H1 (cell line): ENCODE data around the gene BCKDHB. TPM values are rescaled to one million over a fixed set of nuclear protein-coding genes. Genes with fewer than 3 reads are reported as not detected.

Source experiments
- CTCF ChIA-PET: fragments of 300-600 bp; sonication (Branson Sonifier 250); formaldehyde crosslinking; loops from one replicate; lab custom pipeline; 2021; ENCODE audit not compliant: partially characterized antibody; lab: Charles Lee
- POLR2A ChIA-PET: fragments of 300-600 bp; sonication (Branson Sonifier 250); formaldehyde crosslinking; loops from one replicate; lab custom pipeline; 2021; ENCODE audit warnings: inconsistent platforms; ENCODE audit not compliant: partially characterized antibody; lab: Charles Lee
- DNase-seq, 2 experiments: peaks; one replicate each; pipeline versions ENCODE4 v3.0.0 to v3.0.0-alpha.2; 2010 to 2022; ENCODE audit warnings: low spot score in 2 of 2, low read depth in 1 of 2, mixed read lengths in 1 of 2
- FAIRE-seq: peaks from 2 replicates; lab custom pipeline; 2011; peaks lifted over from hg19 to GRCh38; lab: Jason Lieb, UNC
- H2AFZ ChIP-seq: 2 replicates; pipeline ENCODE4 v1.8.1; 2012; ENCODE audit warnings: low read length, inconsistent platforms
- H2AK5ac ChIP-seq: 2 replicates; pipeline ENCODE4 v1.6.1; 2013; ENCODE audit warnings: low read depth, low read length
- H2BK120ac ChIP-seq: replicated peaks from 2 replicates; pipeline ENCODE3; 2013; ENCODE audit warnings: low read depth, low read length, inconsistent platforms
- H2BK12ac ChIP-seq: 2 replicates; pipeline ENCODE4 v1.6.1; 2013; ENCODE audit warnings: low read depth, low read length
- H2BK15ac ChIP-seq: 2 replicates; pipeline ENCODE4 v1.6.1; 2013; ENCODE audit warnings: low read length
- H2BK20ac ChIP-seq: 2 replicates; pipeline ENCODE4 v1.6.1; 2013; ENCODE audit warnings: low read length
- H2BK5ac ChIP-seq: 2 replicates; pipeline ENCODE4 v1.6.1; 2013; ENCODE audit warnings: low read depth, low read length
- H3K14ac ChIP-seq: 2 replicates; pipeline ENCODE4 v1.6.1; 2013; ENCODE audit warnings: inconsistent platforms; ENCODE audit not compliant: insufficient read length
- H3K18ac ChIP-seq: 2 replicates; pipeline ENCODE4 v1.6.1; 2013; ENCODE audit warnings: low read length; ENCODE audit errors: extremely low read depth
- H3K23ac ChIP-seq: 2 replicates; pipeline ENCODE4 v1.6.1; 2013; ENCODE audit warnings: inconsistent platforms; ENCODE audit not compliant: insufficient read length
- H3K23me2 ChIP-seq: 2 replicates; pipeline ENCODE4 v1.6.1; 2013; ENCODE audit warnings: low read depth, low read length
- H3K27ac ChIP-seq: 2 replicates; pipeline ENCODE4 v1.6.1; 2011; ENCODE audit warnings: low read depth, low read length, inconsistent platforms
- H3K27me3 ChIP-seq, 4 experiments: replicated peaks in 1 of 4; 1 replicate in 1 of 4; 2 replicates in 3 of 4; pipeline versions ENCODE4 v1.6.1 to v1.8.1; 2011 to 2013; ENCODE audit warnings: low read length in 3 of 4, mild to moderate bottlenecking in 3 of 4, inconsistent platforms in 2 of 4, mixed read lengths in 2 of 4, moderate library complexity in 1 of 4; ENCODE audit not compliant: control insufficient read depth in 3 of 4, insufficient read depth in 3 of 4; ENCODE audit errors: extremely low read depth in 1 of 4
- H3K36me3 ChIP-seq, 4 experiments: 2 replicates each; pipeline versions ENCODE4 v1.6.1 to v1.8.1; 2011 to 2013; ENCODE audit warnings: mild to moderate bottlenecking in 4 of 4, low read length in 3 of 4, moderate library complexity in 2 of 4, control low read depth in 1 of 4, inconsistent platforms in 1 of 4; ENCODE audit not compliant: insufficient read depth in 4 of 4, control insufficient read depth in 2 of 4
- H3K4ac ChIP-seq: replicated peaks from 2 replicates; pipeline ENCODE3; 2013; ENCODE audit warnings: low read length, low read depth, mixed read lengths, inconsistent platforms; ENCODE audit not compliant: insufficient read length
- H3K4me1 ChIP-seq, 4 experiments: replicated peaks in 1 of 4; 1 replicate in 1 of 4; 2 replicates in 3 of 4; pipeline versions ENCODE4 v1.6.1 to v1.8.1; 2011 to 2013; ENCODE audit warnings: low read length in 3 of 4, inconsistent platforms in 2 of 4, mixed read lengths in 1 of 4; ENCODE audit not compliant: insufficient read depth in 4 of 4, control insufficient read depth in 3 of 4
- H3K4me2 ChIP-seq, 2 experiments: 2 replicates each; pipeline versions ENCODE4 v1.6.1 to v1.8.1; 2011 to 2013; ENCODE audit warnings: low read depth in 2 of 2, low read length in 2 of 2, control low read depth in 1 of 2, inconsistent platforms in 1 of 2, mild to moderate bottlenecking in 1 of 2; ENCODE audit not compliant: insufficient read depth in 1 of 2
- H3K4me3 ChIP-seq, 4 experiments: fragments of 200-600, 300-600 bp in 1 of 4; sonication (generic), shearing (Covaris generic), sonication (Bioruptor Twin) in 1 of 4; 2 replicates each; pipeline versions ENCODE4 v1.5.1 to v1.8.1; 2011 to 2016; ENCODE audit warnings: low read length in 4 of 4, low read depth in 3 of 4, control low read depth in 2 of 4, inconsistent platforms in 2 of 4, mild to moderate bottlenecking in 2 of 4, mixed read lengths in 1 of 4, moderate library complexity in 1 of 4; ENCODE audit not compliant: insufficient read depth in 2 of 4; ENCODE audit errors: extremely low read depth in 1 of 4
- H3K56ac ChIP-seq: replicated peaks from 2 replicates; pipeline ENCODE3; 2013; ENCODE audit warnings: low read depth, mild to moderate bottlenecking, mixed read lengths, low read length, inconsistent platforms; ENCODE audit not compliant: insufficient read length
- H3K79me1 ChIP-seq: 2 replicates; pipeline ENCODE4 v1.6.1; 2013; ENCODE audit warnings: low read depth, low read length, control low read depth
- H3K79me2 ChIP-seq, 2 experiments: 2 replicates each; pipeline versions ENCODE4 v1.6.1 to v1.8.1; 2012 to 2013; ENCODE audit warnings: low read length in 2 of 2, mild to moderate bottlenecking in 2 of 2, inconsistent platforms in 1 of 2; ENCODE audit not compliant: insufficient read depth in 2 of 2, control insufficient read depth in 1 of 2
- H3K9ac ChIP-seq, 4 experiments: replicated peaks in 1 of 4; 1 replicate in 1 of 4; 2 replicates in 3 of 4; pipeline versions ENCODE4 v1.6.1 to v1.8.1; 2011 to 2013; ENCODE audit warnings: low read depth in 3 of 4, low read length in 3 of 4, control low read depth in 2 of 4, mild to moderate bottlenecking in 2 of 4, moderate library complexity in 2 of 4, inconsistent platforms in 1 of 4; ENCODE audit errors: extremely low read depth in 1 of 4
- H3K9me3 ChIP-seq, 2 experiments: 2 replicates each; pipeline versions ENCODE4 v1.6.1 to v1.8.1; 2012 to 2013; ENCODE audit warnings: mild to moderate bottlenecking in 2 of 2, moderate library complexity in 2 of 2, control low read depth in 1 of 2, inconsistent platforms in 1 of 2, low read depth in 1 of 2, low read length in 1 of 2, mixed read lengths in 1 of 2; ENCODE audit not compliant: insufficient read depth in 2 of 2
- H4K20me1 ChIP-seq, 2 experiments: replicated peaks in 1 of 2; 2 replicates each; pipeline versions ENCODE3 to v1.8.1; 2011 to 2013; ENCODE audit warnings: inconsistent platforms in 2 of 2, low read length in 2 of 2, mild to moderate bottlenecking in 1 of 2; ENCODE audit not compliant: insufficient read depth in 2 of 2, control insufficient read depth in 1 of 2
- H4K5ac ChIP-seq: 2 replicates; pipeline ENCODE4 v1.6.1; 2013; ENCODE audit warnings: low read length, low read depth, mixed read lengths, inconsistent platforms; ENCODE audit not compliant: insufficient read length
- H4K8ac ChIP-seq: 2 replicates; pipeline ENCODE4 v1.8.0; 2013; ENCODE audit warnings: mild to moderate bottlenecking, moderate library complexity, low read length, inconsistent platforms; ENCODE audit not compliant: insufficient read depth; ENCODE audit errors: extremely low read depth
- H4K91ac ChIP-seq: replicated peaks from 2 replicates; pipeline ENCODE3; 2013; ENCODE audit warnings: low read length, mixed read lengths, inconsistent platforms; ENCODE audit not compliant: insufficient read length
- ASH2L ChIP-seq: fragments of 200-600, 300-600 bp; sonication (generic); IDR thresholded peaks from one replicate; pipeline ENCODE4 v1.7.1; 2017; ENCODE audit warnings: low read length
- ATF3 ChIP-seq: IDR thresholded peaks from 2 replicates; pipeline ENCODE4 v1.6.1; 2011; ENCODE audit warnings: low read depth, mild to moderate bottlenecking, low read length; ENCODE audit not compliant: insufficient read depth
- CEBPB ChIP-seq: IDR thresholded peaks from 2 replicates; pipeline ENCODE4 v1.6.1; 2012; ENCODE audit warnings: low read depth, low read length
- EGR1 ChIP-seq: IDR thresholded peaks from 2 replicates; pipeline ENCODE4 v1.6.1; 2011; ENCODE audit warnings: low read depth, low read length, borderline replicate concordance
- FOSL1 ChIP-seq: IDR thresholded peaks from 2 replicates; pipeline ENCODE4 v1.6.1; 2011; ENCODE audit warnings: mild to moderate bottlenecking, low read depth, low read length, moderate library complexity; ENCODE audit not compliant: insufficient read depth
- HDAC2 ChIP-seq, 2 experiments: fragments of 300-600 bp in 1 of 2; sonication (generic) in 1 of 2; IDR thresholded peaks; 2 replicates each; pipeline ENCODE4 v1.6.1; 2011 to 2012; ENCODE audit warnings: low read depth in 2 of 2, low read length in 2 of 2, mild to moderate bottlenecking in 2 of 2, moderate library complexity in 2 of 2, borderline replicate concordance in 1 of 2, inconsistent platforms in 1 of 2
- JUND ChIP-seq: IDR thresholded peaks from 2 replicates; pipeline ENCODE4 v1.6.1; 2011; ENCODE audit warnings: mild to moderate bottlenecking, improper control_type of control experiment, low read length
- MAFK ChIP-seq: IDR thresholded peaks from 2 replicates; pipeline ENCODE4 v1.6.1; 2012; ENCODE audit warnings: low read depth, mild to moderate bottlenecking, improper control_type of control experiment, low read length
- POU5F1 ChIP-seq: IDR thresholded peaks from 2 replicates; pipeline ENCODE4 v1.6.1; 2011; ENCODE audit warnings: low read depth, mild to moderate bottlenecking, low read length, moderate library complexity
- SIX5 ChIP-seq: IDR thresholded peaks from 2 replicates; pipeline ENCODE4 v1.6.1; 2011; ENCODE audit warnings: mild to moderate bottlenecking, low read depth, low read length
- TAF1 ChIP-seq: IDR thresholded peaks from 2 replicates; pipeline ENCODE4 v1.6.1; 2011; ENCODE audit warnings: mild to moderate bottlenecking, low read depth, low read length
- TEAD4 ChIP-seq: IDR thresholded peaks from 2 replicates; pipeline ENCODE4 v1.6.1; 2012; ENCODE audit warnings: low read depth, low read length, inconsistent platforms, mixed read lengths
- polyA plus RNA-seq, 7 experiments: library from polyadenylated mRNA; depleted of rRNA in 3 of 7; stranded (reverse) in 5 of 7; unstranded in 2 of 7; fragments of >200 nt in 5 of 7; fragments of 200-250 nt in 2 of 7; gene quantifications; 1 replicate in 5 of 7; 2 replicates in 1 of 7; 4 replicates in 1 of 7; pipeline versions ENCODE4 v1.2.1 to v1.2.3, GENCODE V29; 2011 to 2013; ENCODE audit warnings: missing spikeins in 2 of 7, mixed read lengths in 2 of 7
- total RNA-seq: library from RNA; stranded (reverse); fragmentation: NEBNext Ultra II Directional; extraction: Animal tissue kit (Norgen Biotek cat#: 25700); gene quantifications from 2 replicates; pipeline ENCODE4 v1.2.1, GENCODE V29; 2021

BCKDHB gene
- total and polyA plus RNA-seq, 2 of the 8 experiments (the other 6 are each of a cell fraction or from before 2014, with no cell fraction given), result 22.1 to 30.8 TPM

GRCh38 chr6:80206758-80207157 lies 100.3 kb downstream of the BCKDHB start:
- Histone ChIP-seq H2BK12ac (no peak overlapping the region), H3K9me3 (no peaks in the 10 kb centered on the region), H3K4me2 (no peak overlapping the region), H3K9ac (no peak overlapping the region), H3K4ac (no peak overlapping the region), H2BK20ac (no peak overlapping the region), H3K56ac (no peak overlapping the region), H3K79me1 (no peaks in the 10 kb centered on the region), H2BK5ac (no peak overlapping the region), H2AK5ac (no peak overlapping the region), H4K91ac (no peak overlapping the region), H2BK120ac (no peak overlapping the region), H3K23me2 (no peaks in the 10 kb centered on the region; the same call in 1 of the 2 replicates), H4K5ac (no peak overlapping the region), H3K23ac (no peak overlapping the region), H2AFZ (no peak overlapping the region), H3K79me2 (no peaks in the 10 kb centered on the region), H3K36me3 (peaks cover 0 to 6% (median 1%) of the 10 kb centered on the region in 4 experiments; a peak in 3 of 8 replicates), H3K18ac (no peak overlapping the region), H3K27me3 (no peaks in the 10 kb centered on the region), H3K14ac (no peak overlapping the region), H4K8ac (no peak overlapping the region), H3K27ac (no peak overlapping the region), H3K4me3 (no peak overlapping the region), H3K4me1 (peaks cover 0 to 3% (median 0%) of the 10 kb centered on the region in 4 experiments; a peak in 2 of 7 replicates), H2BK15ac (no peak overlapping the region), H4K20me1 (no peaks in the 10 kb centered on the region)
- DNase-seq (no peak), FAIRE-seq (no peak)
- TF ChIP-seq JUND (no peak), MAFK (no peak), HDAC2 (IDR thresholded peaks at IDR 0.05; ENCODE audit: borderline replicate concordance in 1 of 2, low read depth in 2 of 2, low read length in 2 of 2) (no peak), SIX5 (no peak), EGR1 (no peak), ASH2L (no peak), FOSL1 (no peak), TAF1 (no peak), TEAD4 (no peak), CEBPB (no peak), POU5F1 (no peak), ATF3 (no peak)
- ChIA-PET CTCF (no interaction called here), POLR2A (no interaction called here)
